GM12801 (cell line): Measurements from ENCODE around the gene CERS6.

ENCODE experiments used
- CTCF ChIP-seq: IDR thresholded peaks from one replicate; pipeline ENCODE4 v1.5.1; 2011; ENCODE audit warnings: control low read depth; ENCODE audit not compliant: insufficient read length; ENCODE audit errors: extremely low read depth

CERS6 gene

DNA sequence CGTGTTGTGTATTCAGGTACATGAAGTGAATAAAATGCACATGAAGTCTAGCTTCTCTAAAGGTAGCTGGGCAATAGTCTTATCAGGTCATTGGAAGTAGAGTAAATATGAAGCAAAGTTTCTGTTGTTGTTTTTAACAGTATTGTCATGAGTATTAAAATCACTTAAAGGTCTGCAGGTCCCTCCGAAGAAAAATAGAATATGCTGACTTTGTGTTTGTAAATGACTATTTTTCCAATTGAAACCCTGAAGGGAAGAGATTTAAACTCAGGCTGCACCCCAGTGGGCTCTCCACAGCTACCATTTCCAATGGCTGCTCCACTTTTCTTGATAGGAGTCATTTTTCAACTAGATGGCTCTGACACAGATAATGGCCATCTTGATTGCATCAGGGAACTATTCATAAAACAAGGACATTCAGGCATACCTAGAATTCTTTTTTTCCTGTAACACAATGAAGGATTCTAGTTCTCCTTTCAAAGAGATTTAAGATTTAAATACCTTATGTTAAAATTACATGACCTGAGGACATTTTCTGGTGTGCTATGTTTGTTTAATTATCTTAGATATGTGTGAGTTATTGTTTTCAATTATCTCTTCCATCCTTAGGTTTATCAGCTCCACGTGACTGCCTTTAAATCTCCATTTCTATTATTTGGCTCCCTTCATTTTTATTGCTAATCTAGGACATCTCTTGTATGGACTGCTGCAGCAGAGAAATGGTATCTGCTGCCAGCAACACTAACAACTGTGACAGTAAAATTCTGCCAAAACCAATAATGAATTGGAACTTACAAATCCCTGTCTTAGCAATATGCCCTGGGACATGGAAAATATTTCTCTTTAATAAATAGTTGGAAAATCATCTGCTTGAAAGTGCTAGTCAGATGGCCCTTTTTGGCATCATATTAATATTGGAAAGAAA, 197.2 kb downstream of the CERS6 start:
- no peak for TF ChIP-seq CTCF

- TF ChIP-seq CTCF: no peak
Observed at GRCh38 chr2:168654705-168655104, 198.6 kb downstream of the CERS6 start.

DNA sequence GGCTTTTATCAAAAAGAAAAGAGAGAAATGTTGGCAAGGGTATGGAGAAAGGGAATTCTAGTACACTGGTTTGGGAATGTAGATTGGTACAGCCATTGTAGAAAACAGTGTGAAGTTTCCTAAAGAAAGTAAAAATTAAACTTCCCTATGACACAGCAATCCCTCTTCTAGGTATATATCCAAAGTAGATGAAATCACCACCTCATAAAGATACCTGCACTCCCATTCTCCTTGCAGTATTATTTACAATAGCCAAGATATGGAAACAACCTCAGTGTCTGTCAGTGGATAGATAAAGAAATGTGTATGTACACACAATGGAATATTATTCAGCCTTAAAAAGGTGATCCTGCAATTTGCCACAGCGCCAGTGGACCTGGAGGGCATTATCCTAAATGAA, 199.1 kb downstream of the CERS6 start:
- TF ChIP-seq CTCF: no peak

DNA sequence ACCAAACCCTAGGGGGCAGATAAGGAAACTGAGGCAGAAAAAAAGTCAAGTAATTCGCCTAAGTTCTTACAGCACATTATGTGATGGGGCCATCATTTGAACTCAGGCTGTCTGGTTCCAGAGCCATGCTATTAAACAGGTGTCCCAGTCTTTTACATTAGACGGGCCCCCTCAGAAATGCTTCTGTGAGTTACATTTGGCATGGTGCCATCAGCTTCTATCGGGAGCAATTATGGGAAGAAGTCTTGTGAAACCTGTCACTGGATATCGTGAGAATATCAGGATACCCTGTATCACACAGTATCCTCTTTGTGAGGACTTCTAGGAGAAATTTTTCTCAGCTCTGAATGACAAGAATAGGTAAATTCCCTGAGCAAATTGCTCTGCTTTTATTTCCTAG, 202.6 kb downstream of the CERS6 start:
- TF ChIP-seq CTCF: no peak

GRCh38 chr2:168660870-168661862, 205.1 kb downstream of the CERS6 start:
- TF ChIP-seq CTCF: no peak

- TF ChIP-seq CTCF: no peak
Observed at GRCh38 chr2:168661863-168662256, 205.8 kb downstream of the CERS6 start.

DNA sequence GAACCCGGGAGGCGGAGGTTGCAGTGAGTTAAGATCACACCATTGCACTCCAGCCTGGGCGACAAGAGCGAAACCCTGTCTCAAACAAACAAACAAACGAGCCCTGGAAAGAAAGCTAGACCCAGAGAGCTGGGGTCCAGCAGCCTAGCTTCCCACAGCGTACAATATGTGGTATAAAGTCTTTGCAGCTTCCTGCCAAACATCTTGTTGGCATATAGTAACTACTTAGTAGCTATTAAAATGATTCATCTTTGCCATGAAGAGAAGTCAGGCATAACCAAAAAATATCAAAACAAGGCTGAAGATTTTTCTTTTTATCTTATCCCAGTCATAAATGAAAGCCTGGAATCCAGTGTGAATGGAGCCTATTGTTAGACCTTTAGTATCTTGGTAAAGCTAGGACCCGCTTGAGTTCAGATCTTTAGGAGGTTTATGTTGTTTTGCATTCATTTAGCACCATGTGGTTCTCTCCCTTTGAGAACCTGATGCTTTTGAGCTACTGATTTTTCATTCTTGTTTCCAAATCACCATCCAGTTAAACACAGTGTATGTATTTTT, 206.7 kb downstream of the CERS6 start:
- TF ChIP-seq CTCF: no peak
